ENCODE measurements around the gene KRTAP12-4. TPM values are rescaled to one million over a fixed set of nuclear protein-coding genes. Genes with fewer than 3 reads are reported as not detected.

KRTAP12-4 gene
- total RNA-seq, 4 donors from 2014 or later: not detected

DNA sequence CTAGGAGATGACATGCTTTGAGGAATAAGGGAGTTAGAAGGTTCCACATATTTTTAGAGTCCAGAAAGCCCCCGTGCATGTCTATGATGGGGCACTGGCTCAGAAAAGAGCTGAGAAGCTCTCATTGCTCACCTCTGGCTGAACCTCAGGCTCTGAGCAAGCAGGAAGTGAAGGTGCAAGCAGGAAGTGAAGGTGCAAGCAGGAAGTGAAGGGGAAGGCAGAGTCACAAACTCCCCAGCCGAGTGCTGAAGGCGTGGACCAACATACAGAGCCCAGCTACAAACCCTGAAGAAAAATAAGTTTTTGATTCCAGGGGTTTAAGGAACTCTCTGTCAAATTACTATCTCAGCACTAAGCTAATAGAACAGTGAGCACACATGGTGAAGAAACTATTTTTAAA, 35.5 kb downstream of the KRTAP12-4 start:
- H3K27me3 ChIP-seq: peaks cover 38% of the 10 kb centered on the region
- no peaks in the 10 kb centered on the region for H3K36me3 ChIP-seq
- no peak for ATAC-seq
- 40 to 52% methylated on average over 2 to 3 of the region's 3 CpGs for WGBS, 2 donors (ENCODE audit: low coverage in 1 of 2)
- no peaks in the 10 kb centered on the region for H3K4me1 ChIP-seq
- H3K9me3 ChIP-seq: peaks cover 0 to 34% (median 0%) of the 10 kb centered on the region in 3 donors
- no peak for TF ChIP-seq POLR2A (IDR thresholded peaks at IDR 0.05)
- no peak for TF ChIP-seq POLR2AphosphoS5 (IDR thresholded peaks at IDR 0.05)
- TF ChIP-seq EP300 (IDR thresholded peaks at IDR 0.05): no peak
- TF ChIP-seq, protein P1, sequence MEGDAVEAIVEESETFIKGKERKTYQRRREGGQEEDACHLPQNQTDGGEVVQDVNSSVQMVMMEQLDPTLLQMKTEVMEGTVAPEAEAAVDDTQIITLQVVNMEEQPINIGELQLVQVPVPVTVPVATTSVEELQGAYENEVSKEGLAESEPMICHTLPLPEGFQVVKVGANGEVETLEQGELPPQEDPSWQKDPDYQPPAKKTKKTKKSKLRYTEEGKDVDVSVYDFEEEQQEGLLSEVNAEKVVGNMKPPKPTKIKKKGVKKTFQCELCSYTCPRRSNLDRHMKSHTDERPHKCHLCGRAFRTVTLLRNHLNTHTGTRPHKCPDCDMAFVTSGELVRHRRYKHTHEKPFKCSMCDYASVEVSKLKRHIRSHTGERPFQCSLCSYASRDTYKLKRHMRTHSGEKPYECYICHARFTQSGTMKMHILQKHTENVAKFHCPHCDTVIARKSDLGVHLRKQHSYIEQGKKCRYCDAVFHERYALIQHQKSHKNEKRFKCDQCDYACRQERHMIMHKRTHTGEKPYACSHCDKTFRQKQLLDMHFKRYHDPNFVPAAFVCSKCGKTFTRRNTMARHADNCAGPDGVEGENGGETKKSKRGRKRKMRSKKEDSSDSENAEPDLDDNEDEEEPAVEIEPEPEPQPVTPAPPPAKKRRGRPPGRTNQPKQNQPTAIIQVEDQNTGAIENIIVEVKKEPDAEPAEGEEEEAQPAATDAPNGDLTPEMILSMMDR (IDR thresholded peaks at IDR 0.05): no peak
- H3K27ac ChIP-seq: no peak overlapping the region
- no peak overlapping the region for H3K4me3 ChIP-seq

DNA sequence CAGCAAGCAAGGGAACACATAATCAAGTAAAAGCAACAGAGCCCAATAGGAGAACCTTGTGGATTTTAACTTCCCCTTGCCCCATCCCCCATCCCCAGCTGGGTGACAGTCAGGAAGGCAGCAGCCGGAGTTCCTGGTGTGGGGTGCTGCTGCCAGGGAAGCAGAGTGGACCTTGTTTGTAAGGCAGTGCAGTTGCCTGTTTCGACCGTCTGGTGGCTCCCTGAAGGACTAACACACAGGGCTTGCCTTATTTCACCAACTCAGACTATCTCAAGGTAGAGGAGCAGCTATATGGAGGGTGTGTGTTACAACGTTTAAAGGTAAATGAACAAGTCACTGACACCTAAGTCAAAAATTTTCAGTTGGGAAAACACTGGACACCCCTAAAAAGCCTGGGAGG, 36.0 kb downstream of the KRTAP12-4 start:
- 8% methylated on average over 3 of the region's 4 CpGs; no CpG with 5 or more reads in 1 of the 2 donors for WGBS, 2 donors (ENCODE audit: low coverage in 1 of 2)
- peak; percentile 31 for ATAC-seq
- Histone ChIP-seq H3K4me3 (no peak overlapping the region), H3K27ac (no peak overlapping the region), H3K36me3 (no peaks in the 10 kb centered on the region), H3K4me1 (no peaks in the 10 kb centered on the region), H3K27me3 (peaks cover 42% of the 10 kb centered on the region), H3K9me3 (peaks cover 0 to 30% (median 0%) of the 10 kb centered on the region in 3 donors)
- no peak for TF ChIP-seq POLR2AphosphoS5 (IDR thresholded peaks at IDR 0.05)
- TF ChIP-seq, protein P1 (IDR thresholded peaks at IDR 0.05): no peak
- TF ChIP-seq POLR2A (IDR thresholded peaks at IDR 0.05): no peak
- no peak for TF ChIP-seq EP300 (IDR thresholded peaks at IDR 0.05)

DNA sequence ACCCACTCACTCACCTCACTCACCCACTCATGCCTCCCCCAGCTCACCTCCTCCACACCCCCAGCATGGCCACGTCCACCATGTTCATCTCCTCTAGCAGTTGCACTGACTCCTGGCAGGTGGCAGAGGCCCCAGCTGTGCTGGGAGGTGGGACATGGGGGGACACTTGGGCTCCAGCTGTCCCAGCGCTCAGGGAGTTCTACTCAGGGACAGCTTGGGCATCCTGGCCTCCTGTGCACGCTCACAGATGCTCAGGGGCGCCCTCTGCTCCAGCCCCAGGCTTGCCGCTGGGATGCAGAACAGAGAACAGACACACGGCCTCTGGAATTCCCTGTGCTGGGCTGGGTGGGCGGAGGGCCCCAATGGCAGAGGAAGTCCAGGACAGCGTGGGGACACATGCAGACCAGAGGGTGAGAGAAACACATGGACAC, 37.4 kb downstream of the KRTAP12-4 start:
- TF ChIP-seq, protein P1 (IDR thresholded peaks at IDR 0.05): no peak
- no peak for TF ChIP-seq POLR2AphosphoS5 (IDR thresholded peaks at IDR 0.05)
- no peak for TF ChIP-seq POLR2A (IDR thresholded peaks at IDR 0.05)
- TF ChIP-seq EP300 (IDR thresholded peaks at IDR 0.05): no peak
- H3K27me3 ChIP-seq: peaks cover 56% of the 10 kb centered on the region
- no peak overlapping the region for H3K27ac ChIP-seq
- no peaks in the 10 kb centered on the region for H3K4me1 ChIP-seq
- WGBS, 2 donors (ENCODE audit: low coverage in 1 of 2): no CpG with 5 or more reads among the region's 8 CpGs
- H3K9me3 ChIP-seq: peaks cover 0 to 19% (median 0%) of the 10 kb centered on the region in 3 donors
- ATAC-seq: no peak
- no peak overlapping the region for H3K4me3 ChIP-seq
- H3K36me3 ChIP-seq: no peaks in the 10 kb centered on the region

DNA sequence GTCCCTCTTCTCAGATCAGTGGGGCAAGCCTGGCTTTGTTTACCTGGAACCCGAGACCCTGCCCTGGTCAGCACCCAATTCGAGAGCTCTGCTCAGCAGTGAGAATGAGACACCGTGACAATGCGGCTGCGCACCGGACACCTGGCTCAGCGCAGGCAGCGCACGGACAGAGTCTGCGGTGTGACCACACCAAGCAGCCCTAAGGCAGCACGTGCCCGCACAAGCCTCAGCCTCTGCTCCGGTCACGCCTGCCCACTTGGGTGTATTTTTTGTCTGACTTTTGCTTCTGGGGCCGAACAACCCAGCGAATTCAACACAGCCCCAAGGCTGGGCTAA, 37.9 kb downstream of the KRTAP12-4 start:
- Histone ChIP-seq H3K27me3 (peaks cover 62% of the 10 kb centered on the region), H3K9me3 (peaks cover 0 to 24% (median 0%) of the 10 kb centered on the region in 3 donors), H3K4me1 (no peaks in the 10 kb centered on the region), H3K4me3 (no peak overlapping the region), H3K27ac (no peak overlapping the region), H3K36me3 (no peaks in the 10 kb centered on the region)
- TF ChIP-seq EP300 (IDR thresholded peaks at IDR 0.05): no peak
- TF ChIP-seq, protein P1 (IDR thresholded peaks at IDR 0.05): no peak
- TF ChIP-seq POLR2A (IDR thresholded peaks at IDR 0.05): no peak
- TF ChIP-seq POLR2AphosphoS5 (IDR thresholded peaks at IDR 0.05): no peak
- 70% methylated on average over 2 of the region's 16 CpGs; no CpG with 5 or more reads in 1 of the 2 donors for WGBS, 2 donors (ENCODE audit: low coverage in 1 of 2)
- no peak for ATAC-seq

DNA sequence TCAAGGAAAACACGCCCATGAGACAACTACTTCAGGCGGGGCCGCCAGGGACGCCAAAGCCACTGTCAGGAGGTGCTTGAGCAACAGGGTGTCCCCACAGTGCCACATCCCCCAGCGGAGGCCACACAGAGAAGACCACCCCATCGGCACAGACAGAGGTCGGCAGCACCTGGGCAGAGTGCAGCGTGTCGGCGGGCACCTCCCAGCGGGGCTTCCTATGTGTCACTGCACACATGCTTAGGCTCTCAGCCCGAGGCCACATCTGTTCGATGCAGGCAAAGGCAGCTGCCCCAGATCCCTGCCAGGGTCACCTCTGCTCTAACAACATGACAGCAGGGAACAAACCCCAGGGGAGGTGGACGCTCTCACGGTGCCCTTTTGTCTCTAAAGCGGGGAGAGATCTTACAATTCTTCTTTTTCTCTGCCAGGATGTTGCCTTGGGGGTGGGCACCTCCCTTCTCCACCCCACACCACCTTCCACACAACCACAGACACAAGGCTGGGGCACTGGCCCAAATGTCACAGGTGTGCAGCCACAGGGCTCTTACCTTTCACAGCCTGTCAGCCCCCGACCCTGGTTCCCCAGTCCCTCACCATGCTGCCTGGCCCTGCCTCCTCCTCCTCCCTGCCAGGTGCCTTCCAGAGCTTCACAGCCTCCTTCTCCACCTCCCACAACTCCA, 38.4 kb downstream of the KRTAP12-4 start:
- no peak overlapping the region for H3K4me3 ChIP-seq
- no peak for ATAC-seq
- no peak for TF ChIP-seq EP300 (IDR thresholded peaks at IDR 0.05)
- no peak for TF ChIP-seq POLR2A (IDR thresholded peaks at IDR 0.05)
- no peak for TF ChIP-seq POLR2AphosphoS5 (IDR thresholded peaks at IDR 0.05)
- TF ChIP-seq, protein P1 (IDR thresholded peaks at IDR 0.05): no peak
- H3K4me1 ChIP-seq: no peaks in the 10 kb centered on the region
- no peak overlapping the region for H3K27ac ChIP-seq
- H3K36me3 ChIP-seq: no peaks in the 10 kb centered on the region
- WGBS, 2 donors (ENCODE audit: low coverage in 1 of 2): 40 to 54% methylated on average over 3 to 4 of the region's 17 CpGs
- peaks cover 64% of the 10 kb centered on the region for H3K27me3 ChIP-seq
- H3K9me3 ChIP-seq: peaks cover 0 to 29% (median 0%) of the 10 kb centered on the region in 3 donors
